ENCODE results near the gene ZNF254. TPM values are rescaled to one million over a fixed set of nuclear protein-coding genes. Genes with fewer than 3 reads are reported as not detected.
A peak's percentile ranks its signal among the peaks of the same experiment; 100 is the strongest.
"Not testable (repeated sequence)": the region's sequence is repeated elsewhere in the genome, so short reads cannot be mapped to it uniquely, and the experiment has no call there.

Gene ZNF254
- total RNA-seq: 10 to 100 TPM; 19.4 to 48.9 (median 33.4) TPM

- no peak for TF ChIP-seq CTCF (IDR thresholded peaks at IDR 0.05)
- peak; percentile 44 for TF ChIP-seq POLR2A (IDR thresholded peaks at IDR 0.05)
- peak; percentile 56 to 74 (median 56) for TF ChIP-seq POLR2AphosphoS5 (IDR thresholded peaks at IDR 0.05)
- H3K9me3 ChIP-seq: no peaks in the 10 kb centered on the region
- peak within 1 kb of the TSS; percentile 88 to 95 for H3K27ac ChIP-seq
- peak; percentile 85 to 88 for DNase-seq (ENCODE audit: low spot score in 2 of 2)
- intact Hi-C loops (cut with DNase I; ENCODE audit: low total_unique reads): no loop called here
- peak within 1 kb of the TSS; percentile 68 to 73 (median 70) for H3K4me3 ChIP-seq
- H3K27me3 ChIP-seq: no peaks in the 10 kb centered on the region
- H3K36me3 ChIP-seq: no peaks in the 10 kb centered on the region
- H3K4me1 ChIP-seq: no peaks in the 10 kb centered on the region
Observed at GRCh38 chr19:24086974-24087595, at the start of gene ZNF254. TSS of gene ZNF254 (plus strand) at chr19:24087187. CDS start at chr19:24087308, 121 bp downstream.

GRCh38 chr19:24040621-24041020 lies 46.4 kb upstream of the ZNF254 start:
- intact Hi-C loops (cut with DNase I; ENCODE audit: low total_unique reads): no loop called here
- TF ChIP-seq CTCF (IDR thresholded peaks at IDR 0.05) (no peak), POLR2AphosphoS5 (IDR thresholded peaks at IDR 0.05) (no peak), POLR2A (IDR thresholded peaks at IDR 0.05) (no peak)
- no peak overlapping the region for H3K27ac ChIP-seq
- DNase-seq (ENCODE audit: low spot score in 2 of 2): no peak
- peaks cover 5% of the 10 kb centered on the region for H3K36me3 ChIP-seq
- H3K27me3 ChIP-seq: no peaks in the 10 kb centered on the region
- no peaks in the 10 kb centered on the region for H3K9me3 ChIP-seq
- H3K4me3 ChIP-seq: no peak overlapping the region
- no peaks in the 10 kb centered on the region for H3K4me1 ChIP-seq

- H3K36me3 ChIP-seq; DNase-seq (ENCODE audit: low spot score in 2 of 2); H3K4me1 ChIP-seq; intact Hi-C loops (cut with DNase I; ENCODE audit: low total_unique reads); H3K27ac ChIP-seq; H3K9me3 ChIP-seq; H3K27me3 ChIP-seq; H3K4me3 ChIP-seq: not testable (repeated sequence)
Observed at GRCh38 chr19:24041326-24041725, 45.7 kb upstream of the ZNF254 start.

- H3K4me3 ChIP-seq: no peak overlapping the region
- H3K27ac ChIP-seq: no peak overlapping the region
- H3K9me3 ChIP-seq: no peaks in the 10 kb centered on the region
- no peak for DNase-seq (ENCODE audit: low spot score in 2 of 2)
- no peaks in the 10 kb centered on the region for H3K36me3 ChIP-seq
- H3K27me3 ChIP-seq: no peaks in the 10 kb centered on the region
- TF ChIP-seq POLR2A (IDR thresholded peaks at IDR 0.05) (no peak), POLR2AphosphoS5 (IDR thresholded peaks at IDR 0.05) (no peak), CTCF (IDR thresholded peaks at IDR 0.05) (no peak)
- intact Hi-C loops (cut with DNase I; ENCODE audit: low total_unique reads): no loop called here
- H3K4me1 ChIP-seq: no peaks in the 10 kb centered on the region
Observed at GRCh38 chr19:24046550-24046949, 40.4 kb upstream of the ZNF254 start.

GRCh38 chr19:24048261-24048660 lies 38.7 kb upstream of the ZNF254 start:
- Histone ChIP-seq H3K9me3 (no peaks in the 10 kb centered on the region), H3K36me3 (no peaks in the 10 kb centered on the region), H3K27ac (no peak overlapping the region), H3K4me1 (no peaks in the 10 kb centered on the region), H3K27me3 (no peaks in the 10 kb centered on the region), H3K4me3 (no peak overlapping the region)
- intact Hi-C loops (cut with DNase I; ENCODE audit: low total_unique reads): no loop called here
- DNase-seq (ENCODE audit: low spot score in 2 of 2): no peak
- no peak for TF ChIP-seq CTCF (IDR thresholded peaks at IDR 0.05)
- TF ChIP-seq POLR2A (IDR thresholded peaks at IDR 0.05): no peak
- no peak for TF ChIP-seq POLR2AphosphoS5 (IDR thresholded peaks at IDR 0.05)
